RKO (cell line): ENCODE results near the gene UBAP1.
"Not testable (repeated sequence)": the region's sequence is repeated elsewhere in the genome, so short reads cannot be mapped to it uniquely, and the experiment has no call there.

ENCODE experiments used
- DNase-seq: peaks from one replicate; pipeline ENCODE4 v3.0.0-alpha.2; 2016; ENCODE audit warnings: low spot score

The UBAP1 gene

GRCh38 chr9:34179213-34180136 is 632 bp downstream of the UBAP1 start:
- DNase-seq: peak; percentile 42

- peak; percentile 97 for DNase-seq
Observed at GRCh38 chr9:34185778-34186551, 7.1 kb downstream of the UBAP1 start.

- DNase-seq: no peak
Observed at GRCh38 chr9:34187891-34188240, 9.0 kb downstream of the UBAP1 start.

- DNase-seq: peak; percentile 38
Observed at GRCh38 chr9:34190996-34191892, 12.4 kb downstream of the UBAP1 start.

GRCh38 chr9:34195143-34195542 is 16.3 kb downstream of the UBAP1 start:
- DNase-seq: no peak

- not testable (repeated sequence) for DNase-seq
Observed at GRCh38 chr9:34197286-34197685, 18.4 kb downstream of the UBAP1 start.

- no peak for DNase-seq
Observed at GRCh38 chr9:34197756-34198711, 19.2 kb downstream of the UBAP1 start.

GRCh38 chr9:34200092-34200491 is 21.2 kb downstream of the UBAP1 start:
- no peak for DNase-seq

GRCh38 chr9:34203275-34203991 is 24.6 kb downstream of the UBAP1 start:
- no peak for DNase-seq

GRCh38 chr9:34203992-34204635 is 25.3 kb downstream of the UBAP1 start:
- no peak for DNase-seq

- DNase-seq: no peak
Observed at GRCh38 chr9:34205102-34205501, 26.3 kb downstream of the UBAP1 start.

- no peak for DNase-seq
Observed at GRCh38 chr9:34206561-34206960, 27.7 kb downstream of the UBAP1 start.

GRCh38 chr9:34211395-34211794 is 32.6 kb downstream of the UBAP1 start:
- no peak for DNase-seq

GRCh38 chr9:34214354-34215000 is 35.6 kb downstream of the UBAP1 start:
- not testable (repeated sequence) for DNase-seq

- DNase-seq: no peak
Observed at GRCh38 chr9:34216325-34216724, 37.5 kb downstream of the UBAP1 start.

- DNase-seq: not testable (repeated sequence)
Observed at GRCh38 chr9:34217015-34217414, 38.2 kb downstream of the UBAP1 start.

- no peak for DNase-seq
Observed at GRCh38 chr9:34218446-34218845, 39.6 kb downstream of the UBAP1 start.

GRCh38 chr9:34219421-34219820 is 40.6 kb downstream of the UBAP1 start:
- no peak for DNase-seq

- no peak for DNase-seq
Observed at GRCh38 chr9:34220218-34220617, 41.4 kb downstream of the UBAP1 start.
